Measurements from ENCODE around the gene GALNS. TPM values are rescaled to one million over a fixed set of nuclear protein-coding genes. Genes with fewer than 3 reads are reported as not detected.

Gene GALNS
- total RNA-seq, 1 experiment from 2014 or later, result 29.5 TPM

- no peak for ATAC-seq
- POLR2A ChIA-PET, result no interaction called here
- TF ChIP-seq GABPB1 (CRISPR knock-in tag; IDR thresholded peaks at IDR 0.05), result no peak
- TF ChIP-seq HMGXB4 (CRISPR knock-in tag; IDR thresholded peaks at IDR 0.05), result 0 out of 2 replicates have a peak, but pooled peaks have one; percentile 2
These were observed 39.8 kb downstream of the GALNS start for GRCh38 chr16:88816736-88817535.

GRCh38 chr16:88815901-88816589 lies 40.7 kb downstream of the GALNS start:
- ChIA-PET POLR2A (no interaction called here), CTCF (interaction anchor here (0.6 to 5.5 kb wide), 20 partner anchors 11 to 402 kb away, joined by 3 to 32 read pairs (median 5); partner anchors contain the start of genes CDH15, GALNS, TRAPPC2L and ZNF778)
- H3K4me1 Mint-ChIP-seq, result peaks cover 4% of the 10 kb centered on the region
- no peaks in the 10 kb centered on the region for H3K36me3 Mint-ChIP-seq
- no peak for TF ChIP-seq ERG (CRISPR knock-in tag; IDR thresholded peaks at IDR 0.05)
- TF ChIP-seq CTCF (IDR thresholded peaks at IDR 0.05), result peak; percentile 63; the same call in 1 of the 2 replicates
- no peak for TF ChIP-seq NFYB (CRISPR knock-in tag; conservative IDR thresholded peaks at IDR 0.05; ENCODE audit: low read depth)
- 0 out of 2 replicates have a peak, but pooled peaks have one; percentile 32 for TF ChIP-seq FOXP4 (CRISPR knock-in tag; IDR thresholded peaks at IDR 0.05)
- no peak for TF ChIP-seq USF2 (CRISPR knock-in tag; IDR thresholded peaks at IDR 0.05)
- no peak for TF ChIP-seq SP1 (CRISPR knock-in tag; conservative IDR thresholded peaks at IDR 0.05)
- TF ChIP-seq JUN (CRISPR knock-in tag; IDR thresholded peaks at IDR 0.05), result no peak
- no peak for TF ChIP-seq KAT7 (CRISPR knock-in tag; IDR thresholded peaks at IDR 0.05; ENCODE audit: borderline replicate concordance)
- no peaks in the 10 kb centered on the region for H3K9me3 Mint-ChIP-seq
- DNase-seq (ENCODE audit: low spot score) (peak; percentile 69), ATAC-seq (peak; percentile 40)
- H3K27ac Mint-ChIP-seq, result no peak overlapping the region
- no peaks in the 10 kb centered on the region for H3K27me3 Mint-ChIP-seq (ENCODE audit: low read depth)
- H3K4me3 Mint-ChIP-seq, result no peak overlapping the region

More at GRCh38 chr16:88816736-88817535, 39.8 kb downstream of the GALNS start:
- DNase-seq (ENCODE audit: low spot score), result no peak
- Mint-ChIP-seq H3K4me1 (peaks cover 4% of the 10 kb centered on the region), H3K9me3 (no peaks in the 10 kb centered on the region), H3K36me3 (no peaks in the 10 kb centered on the region), H3K27me3 (ENCODE audit: low read depth) (no peaks in the 10 kb centered on the region), H3K27ac (no peak overlapping the region), H3K4me3 (no peak overlapping the region)
- CTCF ChIA-PET, result interaction anchor here (1.2 to 5.5 kb wide), 6 partner anchors 10 to 401 kb away, joined by 3 to 32 read pairs (median 10); partner anchors contain the start of genes GALNS, TRAPPC2L and ZNF778

GRCh38 chr16:88815227-88815626 lies 41.5 kb downstream of the GALNS start:
- ChIA-PET POLR2A (no interaction called here), CTCF (interaction anchor here (0.6 to 5.5 kb wide), 20 partner anchors 12 to 402 kb away, joined by 3 to 32 read pairs (median 5); partner anchors contain the start of genes CDH15, GALNS, TRAPPC2L and ZNF778)
- Mint-ChIP-seq H3K4me1 (peaks cover 12% of the 10 kb centered on the region), H3K4me3 (no peak overlapping the region), H3K36me3 (peaks cover under 1% of the 10 kb centered on the region), H3K27me3 (ENCODE audit: low read depth) (no peaks in the 10 kb centered on the region), H3K27ac (no peak overlapping the region), H3K9me3 (no peaks in the 10 kb centered on the region)
- no peak for DNase-seq (ENCODE audit: low spot score)
- ATAC-seq, result no peak
- TF ChIP-seq TEAD4 (CRISPR knock-in tag; IDR thresholded peaks at IDR 0.05) (no peak), CTCF (IDR thresholded peaks at IDR 0.05) (no peak), ZNF423 (CRISPR knock-in tag; IDR thresholded peaks at IDR 0.05) (no peak), JAZF1 (CRISPR knock-in tag; IDR thresholded peaks at IDR 0.05) (no peak), ZNF232 (CRISPR knock-in tag; IDR thresholded peaks at IDR 0.05) (no peak), AR (CRISPR knock-in tag; IDR thresholded peaks at IDR 0.05) (no peak), MXD4 (CRISPR knock-in tag; IDR thresholded peaks at IDR 0.05; ENCODE audit: borderline replicate concordance) (no peak)
